Esophagus (tissue), 2 donors: ENCODE measurements around the gene CUEDC1. TPM values are rescaled to one million over a fixed set of nuclear protein-coding genes. Genes with fewer than 3 reads are reported as not detected.

Experiments
- H3K27ac ChIP-seq, 2 donors: one replicate each; pipeline ENCODE4 v1.5.1; 2013; ENCODE audit warnings: low read depth in 2 of 2, mild to moderate bottlenecking in 2 of 2, inconsistent platforms in 1 of 2, low read length in 1 of 2, moderate library complexity in 1 of 2
- H3K27me3 ChIP-seq, 2 donors: one replicate each; pipeline ENCODE4 v1.6.1; 2013; ENCODE audit warnings: low read length in 2 of 2, control low read depth in 1 of 2, mild to moderate bottlenecking in 1 of 2; ENCODE audit not compliant: insufficient read depth in 2 of 2, control insufficient read depth in 1 of 2
- H3K36me3 ChIP-seq, 2 donors: one replicate each; pipeline ENCODE4 v1.6.1; 2013; ENCODE audit warnings: low read length in 1 of 2; ENCODE audit not compliant: control insufficient read depth in 2 of 2, insufficient read depth in 2 of 2
- H3K4me1 ChIP-seq, 2 donors: one replicate each; pipeline ENCODE4 v1.6.1; 2013; ENCODE audit warnings: low read length in 1 of 2; ENCODE audit not compliant: control insufficient read depth in 2 of 2, insufficient read depth in 2 of 2
- H3K4me3 ChIP-seq, 2 donors: one replicate each; pipeline ENCODE4 v1.5.1; 2013; ENCODE audit warnings: low read length in 2 of 2, mild to moderate bottlenecking in 2 of 2, low read depth in 1 of 2, moderate library complexity in 1 of 2
- H3K9me3 ChIP-seq, 2 donors: one replicate each; pipeline ENCODE4 v1.6.1; 2013; ENCODE audit warnings: mild to moderate bottlenecking in 2 of 2, low read depth in 1 of 2, low read length in 1 of 2, moderate library complexity in 1 of 2; ENCODE audit not compliant: control insufficient read depth in 2 of 2, insufficient read depth in 1 of 2
- WGBS, 2 donors: extraction: QIAGEN DNeasy Blood & Tissue Kit; methylation state at CpG; one replicate each; pipeline ENCODE4 v1.1.7; 2013; 5-methylcytosine and 5-hydroxymethylcytosine counted together
- polyA plus RNA-seq, 2 donors: library from polyadenylated mRNA; stranded (reverse); fragments of 200-250 nt; gene quantifications; one replicate each; pipeline ENCODE4 v1.2.3, GENCODE V29; 2013
- donor health status: healthy with polysubstance abuse.
- donor health status: Bipolar disorder and iron deficiency.

The CUEDC1 gene
- polyA plus RNA-seq, 2 donors = 19.9 to 31.1 TPM

DNA sequence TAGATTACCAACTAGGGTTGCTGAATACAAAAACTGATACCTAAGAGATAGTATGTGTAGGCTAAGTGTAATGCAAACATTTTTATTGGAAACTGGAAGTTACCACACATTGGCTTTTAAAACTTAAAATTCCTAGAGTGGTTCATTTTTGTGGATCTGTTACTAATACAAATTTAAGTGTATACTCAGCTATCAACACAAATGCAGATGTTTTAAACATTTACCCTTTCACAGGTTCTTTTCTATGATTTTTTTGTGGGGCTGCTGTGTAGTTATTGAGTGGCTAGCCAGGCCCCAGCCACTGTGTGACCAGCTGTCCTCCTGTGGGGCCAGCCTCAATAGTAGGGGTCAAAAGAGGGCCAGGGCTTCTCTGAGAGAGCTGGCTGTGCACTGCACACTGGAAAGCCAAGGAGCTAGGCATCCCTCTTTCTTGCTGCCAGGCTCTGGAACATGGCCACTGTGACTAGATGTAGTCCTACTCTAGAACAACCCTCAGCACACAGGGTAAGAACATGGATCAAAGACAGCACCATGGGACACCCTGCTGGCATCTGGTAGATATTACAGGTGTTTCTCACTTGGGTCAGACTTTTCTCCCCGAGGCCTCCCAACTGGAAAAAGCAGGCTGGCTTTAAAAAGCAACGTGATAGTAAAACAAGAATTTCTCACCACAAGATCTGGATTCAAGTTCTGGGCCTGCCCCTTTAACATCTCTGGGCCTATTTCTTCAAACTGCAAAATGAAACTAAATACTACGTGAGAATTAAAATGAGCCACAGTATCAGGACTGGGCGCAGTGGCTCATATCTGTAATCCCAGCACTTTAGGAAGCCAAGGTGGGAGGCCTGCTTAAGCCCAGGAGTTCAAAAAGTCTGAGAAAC is 40.1 kb upstream of the CUEDC1 start:
- WGBS, 2 donors = 26 to 28% methylated on average over 4 of the region's 4 CpGs
- no peak overlapping the region for H3K4me3 ChIP-seq
- no peaks in the 10 kb centered on the region for H3K9me3 ChIP-seq
- H3K27ac ChIP-seq = peak overlapping the region; percentile 38 to 85
- H3K27me3 ChIP-seq = no peaks in the 10 kb centered on the region
- H3K4me1 ChIP-seq = no peaks in the 10 kb centered on the region
- H3K36me3 ChIP-seq = no peaks in the 10 kb centered on the region

DNA sequence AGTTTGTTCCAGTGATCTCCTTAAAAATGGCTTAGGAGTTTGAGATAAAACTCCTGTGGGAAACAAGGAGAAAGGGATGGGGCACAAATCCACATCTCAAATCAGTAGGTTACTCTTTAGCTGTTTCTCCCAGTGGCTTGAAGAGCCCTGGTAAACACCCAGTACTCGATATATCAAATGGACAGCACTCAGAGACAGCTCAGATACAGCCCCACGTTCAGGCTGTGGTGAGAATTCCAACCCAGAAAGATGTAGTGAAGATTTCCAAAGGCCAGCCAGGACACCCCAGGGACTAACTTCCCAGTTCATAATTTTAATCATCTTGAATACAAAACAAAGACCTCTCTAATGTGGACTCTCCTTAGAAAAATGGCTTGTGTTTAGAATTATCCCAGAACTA is 39.2 kb upstream of the CUEDC1 start:
- Histone ChIP-seq H3K4me1 (no peaks in the 10 kb centered on the region), H3K4me3 (no peak overlapping the region), H3K27me3 (no peaks in the 10 kb centered on the region), H3K36me3 (no peaks in the 10 kb centered on the region), H3K9me3 (no peaks in the 10 kb centered on the region), H3K27ac (no peak overlapping the region)
- 40 to 43% methylated on average over 2 of the region's 2 CpGs for WGBS, 2 donors

DNA sequence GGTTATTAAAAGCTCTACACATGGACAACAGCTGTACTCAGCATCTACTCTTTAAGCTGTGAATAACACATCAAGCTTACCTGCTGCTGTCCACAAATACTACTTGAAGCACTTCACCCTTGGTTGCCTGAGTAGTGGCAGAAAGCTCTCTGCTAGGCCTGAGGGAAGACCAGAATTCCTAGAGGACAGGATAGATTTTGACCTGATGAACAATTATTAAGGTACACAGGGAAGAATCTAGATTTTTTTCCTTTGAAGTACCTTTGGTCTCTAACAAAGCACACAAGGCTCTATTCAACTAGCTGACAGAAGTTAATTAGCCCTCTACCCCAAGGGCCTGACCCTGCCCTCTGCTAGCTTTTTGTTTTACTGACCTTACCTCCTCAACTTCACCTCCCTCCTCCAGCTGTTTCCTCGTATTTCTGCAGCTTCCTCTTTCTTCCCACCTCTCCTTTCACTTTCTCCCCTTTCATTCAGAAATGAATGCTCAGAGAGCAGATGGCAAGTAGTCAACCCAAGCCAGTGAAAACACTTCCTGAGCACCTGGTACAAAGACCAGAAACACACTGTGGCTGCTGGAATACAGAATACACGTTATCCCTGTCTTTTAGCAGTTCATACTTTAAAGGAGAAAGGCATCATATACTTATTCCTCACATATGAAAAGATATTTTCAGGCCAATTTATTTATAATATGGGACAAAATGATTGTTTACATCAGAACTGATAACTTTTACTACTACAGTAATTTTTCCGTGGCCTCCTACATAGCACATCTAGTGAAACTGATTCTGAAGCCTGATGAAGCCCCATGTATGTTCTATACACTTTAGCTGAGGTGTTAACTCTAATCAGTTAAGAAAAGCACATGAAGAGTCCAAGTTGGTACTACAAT is 38.5 kb upstream of the CUEDC1 start:
- Histone ChIP-seq H3K36me3 (no peaks in the 10 kb centered on the region), H3K27ac (peak overlapping the region in 1 of 2 donors; percentile 31), H3K4me3 (no peak overlapping the region), H3K27me3 (no peaks in the 10 kb centered on the region), H3K9me3 (no peaks in the 10 kb centered on the region), H3K4me1 (no peaks in the 10 kb centered on the region)
- WGBS, 2 donors = 35 to 37% methylated on average over 3 of the region's 3 CpGs

DNA sequence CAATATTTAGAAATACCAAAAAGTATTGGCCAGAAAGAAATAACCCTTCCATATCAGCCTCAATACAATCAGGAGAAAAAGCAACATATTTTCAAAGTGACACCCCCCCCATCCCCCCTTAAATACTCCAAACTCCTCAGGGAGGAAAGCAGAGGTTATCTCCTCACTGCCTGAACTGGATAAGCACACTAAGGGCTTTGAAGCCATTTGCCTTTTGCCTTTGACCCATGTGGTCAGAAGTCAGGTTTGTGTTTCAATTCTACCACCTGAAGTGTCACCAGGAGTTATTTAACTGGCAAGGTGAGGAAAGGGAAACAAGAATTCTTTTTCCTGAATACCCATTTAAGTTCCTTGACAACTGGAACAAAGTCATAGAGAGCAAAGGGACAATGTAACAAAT is 36.3 kb upstream of the CUEDC1 start:
- Histone ChIP-seq H3K36me3 (no peaks in the 10 kb centered on the region), H3K9me3 (no peaks in the 10 kb centered on the region), H3K4me1 (no peaks in the 10 kb centered on the region), H3K4me3 (no peak overlapping the region), H3K27me3 (no peaks in the 10 kb centered on the region), H3K27ac (no peak overlapping the region)

DNA sequence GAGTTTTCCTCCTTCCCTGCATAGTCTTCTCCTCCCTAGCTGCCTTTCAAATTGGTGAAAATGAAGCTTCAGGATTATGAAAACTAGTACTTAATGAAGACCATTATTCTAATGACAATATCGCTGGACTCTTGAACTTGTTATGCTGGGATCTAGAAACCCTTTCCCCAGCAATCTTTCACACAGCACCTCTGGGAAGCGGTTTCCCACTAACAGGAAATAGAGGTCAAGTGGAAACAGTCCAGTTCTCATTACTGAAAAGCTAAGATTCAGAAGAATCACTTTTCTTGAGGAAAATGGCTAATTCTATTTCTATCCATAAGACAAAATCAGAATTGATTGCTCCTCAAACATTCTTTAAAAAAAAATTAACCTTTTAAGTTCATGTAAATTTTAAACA is 34.8 kb upstream of the CUEDC1 start:
- Histone ChIP-seq H3K27ac (no peak overlapping the region), H3K9me3 (no peaks in the 10 kb centered on the region), H3K36me3 (no peaks in the 10 kb centered on the region), H3K4me1 (no peaks in the 10 kb centered on the region), H3K27me3 (no peaks in the 10 kb centered on the region), H3K4me3 (no peak overlapping the region)
- 74 to 77% methylated on average over 2 of the region's 2 CpGs for WGBS, 2 donors

DNA sequence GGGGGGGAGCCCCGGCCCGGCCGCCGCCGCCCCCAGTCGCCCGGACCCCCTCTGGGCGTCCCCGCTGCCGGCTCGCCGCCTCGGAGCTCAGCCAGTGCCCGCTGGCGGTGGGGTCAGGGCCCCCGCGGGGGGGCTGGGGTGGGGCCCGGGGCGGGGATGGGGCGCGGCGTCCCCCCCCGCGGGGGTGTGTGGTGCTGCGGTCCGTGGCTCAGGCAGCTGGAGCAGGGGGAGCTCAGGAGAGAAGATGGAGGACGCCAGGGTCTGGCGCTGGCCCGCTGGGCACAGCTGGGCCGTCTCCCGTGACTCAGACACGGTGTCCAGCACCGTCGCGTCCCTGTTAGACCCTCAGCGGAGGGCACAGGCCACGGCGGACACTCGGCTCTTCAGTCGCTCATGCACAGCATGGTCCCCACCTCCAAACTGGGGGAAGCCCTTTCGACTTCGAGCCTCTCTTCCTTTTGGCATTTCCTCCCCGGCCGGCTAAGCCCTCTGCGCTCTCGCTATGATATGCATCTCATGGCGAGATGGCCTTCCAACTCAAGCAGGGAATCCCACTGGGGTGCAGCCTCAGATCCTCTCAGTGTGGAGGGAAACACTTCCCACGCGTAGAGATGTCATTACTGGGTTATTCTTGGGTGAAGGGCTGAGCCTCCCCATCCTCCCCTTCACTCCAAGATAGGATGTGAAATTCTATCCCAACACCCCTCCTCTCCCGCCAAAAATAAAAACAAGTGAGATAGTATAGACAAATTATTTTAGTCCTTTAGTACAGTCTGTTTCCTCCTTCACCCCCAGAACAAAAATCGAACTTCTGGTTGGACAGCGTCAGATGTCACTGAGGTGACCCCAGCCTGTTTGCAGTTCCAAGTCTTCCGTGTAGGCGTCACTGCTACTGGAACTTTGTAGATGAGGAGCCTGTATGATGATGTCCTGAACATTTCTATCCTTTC is 33.4 kb upstream of the CUEDC1 start:
- Histone ChIP-seq H3K4me1 (no peaks in the 10 kb centered on the region), H3K27me3 (no peaks in the 10 kb centered on the region), H3K9me3 (no peaks in the 10 kb centered on the region), H3K4me3 (peak overlapping the region; percentile 87 to 93), H3K27ac (peak overlapping the region; percentile 93 to 99), H3K36me3 (no peaks in the 10 kb centered on the region)
- WGBS, 2 donors = 3 to 4% methylated on average over 33 to 54 of the region's 54 CpGs

DNA sequence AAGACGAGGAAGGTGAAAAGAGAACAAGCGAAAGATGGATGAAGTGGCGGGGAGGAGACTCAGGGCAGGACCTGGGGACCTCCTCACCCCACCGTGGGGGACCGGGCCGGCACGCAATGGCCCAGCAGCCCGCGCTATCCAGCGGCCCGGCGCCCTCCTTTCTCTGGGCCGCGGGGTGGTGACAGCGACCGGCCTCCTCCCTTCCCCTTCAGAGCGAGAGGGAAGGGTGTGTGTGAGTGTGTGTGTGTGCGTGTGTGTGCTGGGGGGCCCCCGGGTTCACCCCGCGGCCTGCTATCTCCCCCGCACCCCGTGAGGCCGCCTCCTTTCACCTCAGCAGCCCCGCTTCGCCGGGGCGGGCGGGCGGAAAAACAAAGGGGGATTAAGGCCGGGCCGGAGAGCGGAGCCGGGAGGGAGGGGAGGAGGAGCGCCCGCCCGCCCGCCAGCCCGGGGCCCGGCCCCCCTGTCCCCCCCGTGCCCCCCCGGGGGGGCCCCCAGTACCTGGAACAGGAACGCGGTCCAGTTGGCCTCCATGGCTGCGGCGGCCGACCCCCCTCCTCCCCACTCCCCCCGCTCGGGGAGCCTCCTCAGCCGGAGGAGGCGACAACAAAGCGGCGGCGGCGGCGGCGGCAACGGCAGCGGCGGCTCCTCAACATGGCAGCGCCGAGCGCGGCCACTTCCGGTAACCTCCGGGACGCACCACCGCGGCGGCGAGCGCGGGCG is 32.5 kb upstream of the CUEDC1 start, which contains the start of gene VEZF1:
VEZF1 (minus strand) TSS at position 674 of the 720 bp plus-strand sequence; CDS start at position 531, 143 bp downstream.
- Histone ChIP-seq H3K4me3 (peak within 1 kb of the TSS; percentile 87 to 93), H3K36me3 (no peaks in the 10 kb centered on the region), H3K27ac (peak within 1 kb of the TSS; percentile 93 to 99), H3K9me3 (no peaks in the 10 kb centered on the region), H3K4me1 (peaks cover 0 to 3% of the 10 kb centered on the region in 2 donors), H3K27me3 (no peaks in the 10 kb centered on the region)
- WGBS, 2 donors = 0 to 1% methylated on average over 26 to 70 of the region's 74 CpGs

DNA sequence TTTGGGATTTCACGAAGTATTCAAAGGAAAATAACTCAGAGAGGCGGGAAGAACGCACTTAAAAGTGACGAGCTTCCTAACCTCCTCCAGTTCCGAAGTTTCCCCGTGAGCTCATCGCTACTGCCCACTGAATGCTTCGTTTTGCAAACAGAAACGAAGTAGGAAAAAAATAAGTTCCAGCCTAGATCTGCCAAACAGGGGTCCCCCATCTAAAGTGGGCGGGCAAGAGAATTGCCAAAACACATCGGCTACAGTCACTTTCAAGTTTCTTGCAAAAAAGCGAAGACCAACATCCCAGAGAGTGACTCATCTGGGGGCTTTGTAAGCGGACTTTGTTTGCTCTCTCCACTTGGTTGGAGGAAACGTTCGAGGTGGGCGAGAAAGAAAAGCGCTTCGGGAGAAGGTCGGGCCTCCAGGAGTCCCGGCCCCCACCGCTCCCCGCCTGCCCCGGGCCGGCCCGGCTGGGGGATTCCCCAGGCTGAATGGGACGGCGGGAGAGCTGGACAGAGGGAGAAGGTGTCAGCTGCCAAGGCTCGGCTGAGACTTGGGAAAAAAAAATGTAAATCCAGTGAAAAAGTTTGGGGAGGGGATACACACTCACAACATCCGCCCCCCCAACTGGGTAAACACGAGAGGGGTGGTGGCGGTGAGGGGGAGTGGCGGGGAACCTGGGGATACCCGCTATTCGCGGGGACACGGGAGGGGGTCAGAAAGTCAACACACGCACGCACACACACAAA is 31.8 kb upstream of the CUEDC1 start:
- WGBS, 2 donors = 1% methylated on average over 38 of the region's 38 CpGs

More for the DNA sequence above, 31.8 kb upstream of the CUEDC1 start:
- H3K36me3 ChIP-seq = no peaks in the 10 kb centered on the region
- peak overlapping the region; percentile 93 to 99 for H3K27ac ChIP-seq
- H3K4me3 ChIP-seq = peak overlapping the region; percentile 87 to 93
- peaks cover 0 to 3% of the 10 kb centered on the region in 2 donors for H3K4me1 ChIP-seq
- H3K9me3 ChIP-seq = no peaks in the 10 kb centered on the region
- H3K27me3 ChIP-seq = no peaks in the 10 kb centered on the region
